ENCODE data around the gene RPS24.

RPS24 gene

DNA sequence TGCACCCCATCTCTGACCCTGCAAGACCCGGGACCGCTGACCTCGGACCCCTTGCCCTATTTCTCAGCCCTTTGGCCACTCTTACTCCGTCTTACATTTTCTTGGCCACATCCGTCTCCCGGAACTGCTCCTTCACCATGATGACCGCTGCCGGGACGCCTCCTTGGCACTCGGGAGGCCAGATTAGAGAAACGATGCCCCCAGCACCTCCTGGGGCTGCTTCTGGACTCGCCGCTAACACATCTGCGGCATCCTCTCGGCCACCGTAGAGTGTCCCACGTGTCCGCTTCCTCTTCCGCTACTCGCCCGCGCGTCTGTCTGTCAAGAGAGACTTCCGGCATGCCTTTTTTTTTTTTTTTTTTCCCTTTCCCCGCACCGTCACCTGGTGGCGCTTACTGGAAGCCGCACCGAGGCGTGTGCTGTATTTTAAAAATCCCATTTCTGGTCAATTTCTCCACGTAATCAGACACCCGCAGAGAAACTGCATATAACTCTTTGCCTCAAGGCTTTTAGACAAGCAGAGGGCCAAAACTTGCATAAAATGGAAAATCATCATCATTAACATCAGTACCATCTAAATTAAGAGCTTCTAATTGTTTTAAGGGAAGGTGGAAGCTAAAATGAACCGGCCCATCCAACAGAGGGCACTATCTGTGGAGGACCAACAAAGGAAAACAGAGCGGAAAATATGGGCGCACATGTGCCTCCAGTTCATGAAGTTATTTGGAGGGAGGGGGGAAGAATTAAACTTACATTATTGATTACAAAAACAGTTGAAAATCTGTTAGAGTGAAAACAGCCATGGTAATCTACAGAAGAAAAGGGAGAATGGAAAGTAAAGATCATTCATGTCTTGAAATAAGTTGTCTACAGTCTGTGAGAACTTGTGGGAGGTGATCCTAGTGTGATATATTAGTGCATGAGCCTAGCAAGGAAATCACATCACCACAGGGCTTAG, 4.1 kb upstream of the RPS24 start, which contains the start of gene POLR3A:
Gene POLR3A, minus strand, starts transcription at position 247 of the 958 bp plus-strand sequence. Its CDS starts 108 bp downstream, at position 139.
- peak; percentile 94 for DNase-seq
- TF ChIP-seq, protein P1, sequence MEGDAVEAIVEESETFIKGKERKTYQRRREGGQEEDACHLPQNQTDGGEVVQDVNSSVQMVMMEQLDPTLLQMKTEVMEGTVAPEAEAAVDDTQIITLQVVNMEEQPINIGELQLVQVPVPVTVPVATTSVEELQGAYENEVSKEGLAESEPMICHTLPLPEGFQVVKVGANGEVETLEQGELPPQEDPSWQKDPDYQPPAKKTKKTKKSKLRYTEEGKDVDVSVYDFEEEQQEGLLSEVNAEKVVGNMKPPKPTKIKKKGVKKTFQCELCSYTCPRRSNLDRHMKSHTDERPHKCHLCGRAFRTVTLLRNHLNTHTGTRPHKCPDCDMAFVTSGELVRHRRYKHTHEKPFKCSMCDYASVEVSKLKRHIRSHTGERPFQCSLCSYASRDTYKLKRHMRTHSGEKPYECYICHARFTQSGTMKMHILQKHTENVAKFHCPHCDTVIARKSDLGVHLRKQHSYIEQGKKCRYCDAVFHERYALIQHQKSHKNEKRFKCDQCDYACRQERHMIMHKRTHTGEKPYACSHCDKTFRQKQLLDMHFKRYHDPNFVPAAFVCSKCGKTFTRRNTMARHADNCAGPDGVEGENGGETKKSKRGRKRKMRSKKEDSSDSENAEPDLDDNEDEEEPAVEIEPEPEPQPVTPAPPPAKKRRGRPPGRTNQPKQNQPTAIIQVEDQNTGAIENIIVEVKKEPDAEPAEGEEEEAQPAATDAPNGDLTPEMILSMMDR (IDR thresholded peaks at IDR 0.05; ENCODE audit: low read depth, low read length): peak; percentile 65
- Histone ChIP-seq H3K36me3 (peaks cover 30% of the 10 kb centered on the region), H3K9me3 (no peaks in the 10 kb centered on the region), H3K4me3 (ENCODE audit: low read depth, low read length) (peak within 1 kb of the TSS; percentile 99), H3K27me3 (no peaks in the 10 kb centered on the region), H3K4me1 (peaks cover 7% of the 10 kb centered on the region)

DNA sequence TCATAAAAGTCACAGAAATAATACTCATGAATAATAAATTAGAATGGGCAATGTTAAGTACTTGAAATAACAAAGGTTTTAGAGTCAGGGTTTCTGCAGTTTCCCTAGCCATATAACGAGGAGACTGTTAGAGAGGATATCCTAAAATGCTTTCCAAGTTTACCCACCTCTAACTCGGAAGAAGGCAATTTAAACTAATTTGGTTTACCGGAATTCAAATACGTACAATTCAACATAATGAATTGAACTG, 351 bp upstream of the RPS24 start:
- Histone ChIP-seq H3K4me1 (peaks cover 13% of the 10 kb centered on the region), H3K9me3 (no peaks in the 10 kb centered on the region), H3K36me3 (peaks cover 39% of the 10 kb centered on the region), H3K4me3 (ENCODE audit: low read depth, low read length) (peak overlapping the region; percentile 94), H3K27me3 (no peaks in the 10 kb centered on the region)
- no peak for DNase-seq
- TF ChIP-seq, protein P1 (IDR thresholded peaks at IDR 0.05; ENCODE audit: low read depth, low read length): no peak

GRCh38 chr10:78035025-78035424, 1.4 kb downstream of the RPS24 start:
- no peak for DNase-seq
- TF ChIP-seq, protein P1 (IDR thresholded peaks at IDR 0.05; ENCODE audit: low read depth, low read length): no peak
- Histone ChIP-seq H3K4me3 (ENCODE audit: low read depth, low read length) (peak overlapping the region; percentile 94), H3K9me3 (no peaks in the 10 kb centered on the region), H3K4me1 (peaks cover 21% of the 10 kb centered on the region), H3K27me3 (no peaks in the 10 kb centered on the region), H3K36me3 (peaks cover 57% of the 10 kb centered on the region)

DNA sequence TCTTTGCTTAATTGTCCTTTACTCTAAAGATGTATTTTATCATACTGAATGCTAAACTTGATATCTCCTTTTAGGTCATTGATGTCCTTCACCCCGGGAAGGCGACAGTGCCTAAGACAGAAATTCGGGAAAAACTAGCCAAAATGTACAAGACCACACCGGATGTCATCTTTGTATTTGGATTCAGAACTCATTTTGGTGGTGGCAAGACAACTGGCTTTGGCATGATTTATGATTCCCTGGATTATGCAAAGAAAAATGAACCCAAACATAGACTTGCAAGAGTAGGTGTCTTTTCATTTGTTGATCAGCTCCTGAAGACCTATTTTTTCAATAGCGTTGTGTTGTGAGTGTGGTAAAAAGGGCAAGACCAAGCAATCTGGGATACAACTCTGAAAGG, 1.8 kb downstream of the RPS24 start:
- Histone ChIP-seq H3K36me3 (peaks cover 61% of the 10 kb centered on the region), H3K4me1 (peaks cover 20% of the 10 kb centered on the region), H3K4me3 (ENCODE audit: low read depth, low read length) (peak overlapping the region; percentile 94), H3K9me3 (no peaks in the 10 kb centered on the region), H3K27me3 (no peaks in the 10 kb centered on the region)
- TF ChIP-seq, protein P1 (IDR thresholded peaks at IDR 0.05; ENCODE audit: low read depth, low read length): no peak
- DNase-seq: no peak

- no peaks in the 10 kb centered on the region for H3K9me3 ChIP-seq
- H3K4me1 ChIP-seq: peaks cover 21% of the 10 kb centered on the region
- H3K4me3 ChIP-seq (ENCODE audit: low read depth, low read length): peak overlapping the region; percentile 94
- H3K27me3 ChIP-seq: no peaks in the 10 kb centered on the region
- TF ChIP-seq, protein P1 (IDR thresholded peaks at IDR 0.05; ENCODE audit: low read depth, low read length): no peak
- peaks cover 67% of the 10 kb centered on the region for H3K36me3 ChIP-seq
- DNase-seq: no peak
Measured at GRCh38 chr10:78035933-78036583, 2.4 kb downstream of the RPS24 start.

GRCh38 chr10:78038105-78038504, 4.4 kb downstream of the RPS24 start:
- TF ChIP-seq, protein P1 (IDR thresholded peaks at IDR 0.05; ENCODE audit: low read depth, low read length): no peak
- Histone ChIP-seq H3K27me3 (no peaks in the 10 kb centered on the region), H3K4me1 (peaks cover 32% of the 10 kb centered on the region), H3K9me3 (no peaks in the 10 kb centered on the region), H3K4me3 (ENCODE audit: low read depth, low read length) (peak overlapping the region; percentile 19; the same call in 1 of the 2 replicates), H3K36me3 (peaks cover 86% of the 10 kb centered on the region)
- DNase-seq: no peak
